Upper lobe of left lung (tissue), 4 donors: ENCODE measurements around the gene UBA1.

Experiments
- CTCF ChIP-seq, 6 experiments: fragments of 450-650 bp in 4 of 6; fragments of 200-600 bp in 2 of 6; sonication (generic) in 2 of 6; IDR thresholded peaks; one replicate each; pipeline ENCODE4 v1.5.1; 2016 to 2019; ENCODE audit warnings: antibody characterized with exemption in 6 of 6
- POLR2A ChIP-seq, 4 donors: fragments of 450-650 bp; IDR thresholded peaks; one replicate each; pipeline ENCODE4 v1.5.1; 2016 to 2017; ENCODE audit warnings: antibody characterized with exemption in 4 of 4, mild to moderate bottlenecking in 2 of 4

DNA sequence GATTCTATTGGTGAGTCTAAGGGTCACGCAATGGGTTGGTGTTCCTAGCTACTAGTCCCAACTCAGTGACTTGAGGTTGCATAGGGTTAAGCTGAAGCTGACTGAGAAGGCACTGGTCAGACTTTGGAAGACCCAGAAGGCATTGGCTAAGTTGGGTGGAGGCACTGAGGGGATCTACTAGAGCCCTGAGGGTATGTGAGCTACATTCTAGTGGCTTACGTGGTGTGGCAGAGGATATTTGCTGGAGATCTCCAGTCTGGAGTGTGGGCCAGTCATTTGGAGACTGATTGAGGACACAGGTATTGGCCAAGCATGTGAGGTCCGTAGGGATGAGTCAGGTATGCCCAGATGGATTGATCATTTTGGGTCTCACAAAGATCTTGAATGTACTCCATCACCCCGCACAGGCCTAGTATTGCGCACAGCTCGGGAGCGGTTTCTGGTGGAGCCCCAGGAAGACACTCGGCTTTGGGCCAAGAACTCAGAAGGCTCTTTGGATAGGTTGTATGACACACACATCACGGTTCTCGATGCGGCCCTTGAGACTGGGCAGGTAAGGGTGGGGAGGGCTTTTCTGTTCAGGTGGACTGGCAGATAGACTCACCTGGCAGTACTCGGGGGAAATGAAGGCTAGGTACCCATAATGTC, 46.4 kb downstream of the UBA1 start:
- no peak for TF ChIP-seq CTCF (IDR thresholded peaks at IDR 0.05)
- no peak for TF ChIP-seq POLR2A (IDR thresholded peaks at IDR 0.05)
